ENCODE results near the gene PLPP3.

The PLPP3 gene

GRCh38 chr1:56584910-56585528, 5.7 kb upstream of the PLPP3 start:
- DNase-seq: peak; percentile 61 to 74 (median 68)
- ChIA-PET CTCF (interaction anchor here (0.6 to 4.3 kb wide), 17 partner anchors 8 to 1445 kb away, joined by 3 to 53 read pairs (median 4); no protein-coding TSS in a partner anchor), POLR2A (interaction anchor here (0.5 to 0.6 kb wide), 2 partner anchors 1297 to 1434 kb away, joined by 3 read pairs; no protein-coding TSS in a partner anchor)
- Histone ChIP-seq H3K27me3 (replicated peaks in 2 of 5; ENCODE audit: control insufficient read depth in 4 of 5, insufficient read depth in 5 of 5, low read length in 4 of 5) (no peaks in the 10 kb centered on the region), H3K4me1 (ENCODE audit: control extremely low read depth in 1 of 4, control insufficient read depth in 4 of 4, insufficient read depth in 4 of 4, low read length in 3 of 4) (peaks cover 0 to 3% (median 0%) of the 10 kb centered on the region in 4 experiments), H3K4me3 (ENCODE audit: control insufficient read depth in 1 of 7, extremely low read depth in 1 of 7, insufficient read depth in 4 of 7, low read depth in 2 of 7, low read length in 6 of 7) (no peak overlapping the region), H3K36me3 (ENCODE audit: control insufficient read depth in 4 of 4, insufficient read depth in 4 of 4, low read length in 3 of 4) (no peaks in the 10 kb centered on the region), H3K9me3 (ENCODE audit: control extremely low read depth in 1 of 5, control insufficient read depth in 4 of 5, insufficient read depth in 2 of 5, low read depth in 1 of 5, low read length in 4 of 5) (no peaks in the 10 kb centered on the region), H3K27ac (ENCODE audit: insufficient read depth in 1 of 2, low read depth in 1 of 2, low read length in 2 of 2, poor library complexity in 1 of 2, severe bottlenecking in 2 of 2) (no peak overlapping the region)
- no CpG with 5 or more reads among the region's 5 CpGs for WGBS (ENCODE audit: insufficient coverage)

- POLR2A ChIA-PET: no interaction called here
- no CpG with 5 or more reads among the region's 2 CpGs for WGBS (ENCODE audit: insufficient coverage)
- no peaks in the 10 kb centered on the region for H3K27me3 ChIP-seq (replicated peaks in 2 of 5; ENCODE audit: control insufficient read depth in 4 of 5, insufficient read depth in 5 of 5, low read length in 4 of 5)
- H3K36me3 ChIP-seq (ENCODE audit: control insufficient read depth in 4 of 4, insufficient read depth in 4 of 4, low read length in 3 of 4): no peaks in the 10 kb centered on the region
- H3K27ac ChIP-seq (ENCODE audit: insufficient read depth in 1 of 2, low read depth in 1 of 2, low read length in 2 of 2, poor library complexity in 1 of 2, severe bottlenecking in 2 of 2): no peak overlapping the region
- no peak overlapping the region for H3K4me3 ChIP-seq (ENCODE audit: control insufficient read depth in 1 of 7, extremely low read depth in 1 of 7, insufficient read depth in 4 of 7, low read depth in 2 of 7, low read length in 6 of 7)
- no peak for DNase-seq
- peaks cover 0 to 11% (median 5%) of the 10 kb centered on the region in 4 experiments for H3K4me1 ChIP-seq (ENCODE audit: control extremely low read depth in 1 of 4, control insufficient read depth in 4 of 4, insufficient read depth in 4 of 4, low read length in 3 of 4)
- no peaks in the 10 kb centered on the region for H3K9me3 ChIP-seq (ENCODE audit: control extremely low read depth in 1 of 5, control insufficient read depth in 4 of 5, insufficient read depth in 2 of 5, low read depth in 1 of 5, low read length in 4 of 5)
- CTCF ChIA-PET: interaction anchor here (0.7 to 4.3 kb wide), 10 partner anchors 9 to 1447 kb away, joined by 3 to 53 read pairs (median 4); no protein-coding TSS in a partner anchor
These were observed 4.7 kb upstream of the PLPP3 start for GRCh38 chr1:56583957-56584468.

- no peaks in the 10 kb centered on the region for H3K36me3 ChIP-seq (ENCODE audit: control insufficient read depth in 4 of 4, insufficient read depth in 4 of 4, low read length in 3 of 4)
- ChIA-PET CTCF (interaction anchor here (1.0 to 3.5 kb wide), 2 partner anchors 172 to 1297 kb away, joined by 3 to 12 read pairs; no protein-coding TSS in a partner anchor), POLR2A (no interaction called here)
- DNase-seq: no peak
- H3K4me1 ChIP-seq (ENCODE audit: control extremely low read depth in 1 of 4, control insufficient read depth in 4 of 4, insufficient read depth in 4 of 4, low read length in 3 of 4): peaks cover 2 to 23% (median 12%) of the 10 kb centered on the region in 4 experiments
- H3K4me3 ChIP-seq (ENCODE audit: control insufficient read depth in 1 of 7, extremely low read depth in 1 of 7, insufficient read depth in 4 of 7, low read depth in 2 of 7, low read length in 6 of 7): no peak overlapping the region
- H3K9me3 ChIP-seq (ENCODE audit: control extremely low read depth in 1 of 5, control insufficient read depth in 4 of 5, insufficient read depth in 2 of 5, low read depth in 1 of 5, low read length in 4 of 5): no peaks in the 10 kb centered on the region
- 97% methylated on average over 10 of the region's 10 CpGs for WGBS (ENCODE audit: insufficient coverage)
- H3K27me3 ChIP-seq (replicated peaks in 2 of 5; ENCODE audit: control insufficient read depth in 4 of 5, insufficient read depth in 5 of 5, low read length in 4 of 5): peaks cover 0 to 2% (median 0%) of the 10 kb centered on the region in 5 experiments
- no peak overlapping the region for H3K27ac ChIP-seq (ENCODE audit: insufficient read depth in 1 of 2, low read depth in 1 of 2, low read length in 2 of 2, poor library complexity in 1 of 2, severe bottlenecking in 2 of 2)
These were observed 1.4 kb upstream of the PLPP3 start for GRCh38 chr1:56580771-56581170.

- DNase-seq: peak; percentile 54 to 78 (median 71)
- peaks cover 2 to 23% (median 12%) of the 10 kb centered on the region in 4 experiments for H3K4me1 ChIP-seq (ENCODE audit: control extremely low read depth in 1 of 4, control insufficient read depth in 4 of 4, insufficient read depth in 4 of 4, low read length in 3 of 4)
- no peaks in the 10 kb centered on the region for H3K9me3 ChIP-seq (ENCODE audit: control extremely low read depth in 1 of 5, control insufficient read depth in 4 of 5, insufficient read depth in 2 of 5, low read depth in 1 of 5, low read length in 4 of 5)
- under 1% methylated on average over 64 of the region's 64 CpGs for WGBS (ENCODE audit: insufficient coverage)
- peak overlapping the region; percentile 51 to 93 (median 77) for H3K4me3 ChIP-seq (ENCODE audit: control insufficient read depth in 1 of 7, extremely low read depth in 1 of 7, insufficient read depth in 4 of 7, low read depth in 2 of 7, low read length in 6 of 7)
- peaks cover 0 to 2% (median 0%) of the 10 kb centered on the region in 5 experiments for H3K27me3 ChIP-seq (replicated peaks in 2 of 5; ENCODE audit: control insufficient read depth in 4 of 5, insufficient read depth in 5 of 5, low read length in 4 of 5)
- ChIA-PET POLR2A (no interaction called here), CTCF (interaction anchor here (0.6 to 2.3 kb wide), 6 partner anchors 9 to 1342 kb away, joined by 3 to 7 read pairs (median 3); no protein-coding TSS in a partner anchor)
- H3K27ac ChIP-seq (ENCODE audit: insufficient read depth in 1 of 2, low read depth in 1 of 2, low read length in 2 of 2, poor library complexity in 1 of 2, severe bottlenecking in 2 of 2): no peak overlapping the region
- H3K36me3 ChIP-seq (ENCODE audit: control insufficient read depth in 4 of 4, insufficient read depth in 4 of 4, low read length in 3 of 4): no peaks in the 10 kb centered on the region
These were observed 1.0 kb downstream of the PLPP3 start for GRCh38 chr1:56578138-56578962.

- POLR2A ChIA-PET: no interaction called here
These were observed 1.8 kb downstream of the PLPP3 start for GRCh38 chr1:56577406-56578137.

GRCh38 chr1:56576880-56577405, 2.4 kb downstream of the PLPP3 start:
- DNase-seq: peak; percentile 27 to 45 (median 39)
- Histone ChIP-seq H3K4me3 (ENCODE audit: control insufficient read depth in 1 of 7, extremely low read depth in 1 of 7, insufficient read depth in 4 of 7, low read depth in 2 of 7, low read length in 6 of 7) (no peak overlapping the region), H3K4me1 (ENCODE audit: control extremely low read depth in 1 of 4, control insufficient read depth in 4 of 4, insufficient read depth in 4 of 4, low read length in 3 of 4) (peaks cover 2 to 23% (median 12%) of the 10 kb centered on the region in 4 experiments), H3K36me3 (ENCODE audit: control insufficient read depth in 4 of 4, insufficient read depth in 4 of 4, low read length in 3 of 4) (no peaks in the 10 kb centered on the region), H3K9me3 (ENCODE audit: control extremely low read depth in 1 of 5, control insufficient read depth in 4 of 5, insufficient read depth in 2 of 5, low read depth in 1 of 5, low read length in 4 of 5) (no peaks in the 10 kb centered on the region), H3K27ac (ENCODE audit: insufficient read depth in 1 of 2, low read depth in 1 of 2, low read length in 2 of 2, poor library complexity in 1 of 2, severe bottlenecking in 2 of 2) (no peak overlapping the region), H3K27me3 (replicated peaks in 2 of 5; ENCODE audit: control insufficient read depth in 4 of 5, insufficient read depth in 5 of 5, low read length in 4 of 5) (peaks cover 0 to 2% (median 0%) of the 10 kb centered on the region in 5 experiments)
- ChIA-PET CTCF (interaction anchor here (0.6 to 2.3 kb wide), 10 partner anchors 9 to 1438 kb away, joined by 3 to 7 read pairs (median 3); no protein-coding TSS in a partner anchor), POLR2A (no interaction called here)
- WGBS (ENCODE audit: insufficient coverage): no CpG with 5 or more reads among the region's 1 CpG

More at GRCh38 chr1:56577406-56578137, 1.8 kb downstream of the PLPP3 start:
- CTCF ChIA-PET: interaction anchor here (0.8 to 2.3 kb wide), 10 partner anchors 8 to 1101 kb away, joined by 3 to 7 read pairs (median 3); no protein-coding TSS in a partner anchor
- Histone ChIP-seq H3K27ac (ENCODE audit: insufficient read depth in 1 of 2, low read depth in 1 of 2, low read length in 2 of 2, poor library complexity in 1 of 2, severe bottlenecking in 2 of 2) (no peak overlapping the region), H3K9me3 (ENCODE audit: control extremely low read depth in 1 of 5, control insufficient read depth in 4 of 5, insufficient read depth in 2 of 5, low read depth in 1 of 5, low read length in 4 of 5) (no peaks in the 10 kb centered on the region), H3K36me3 (ENCODE audit: control insufficient read depth in 4 of 4, insufficient read depth in 4 of 4, low read length in 3 of 4) (no peaks in the 10 kb centered on the region), H3K4me3 (ENCODE audit: control insufficient read depth in 1 of 7, extremely low read depth in 1 of 7, insufficient read depth in 4 of 7, low read depth in 2 of 7, low read length in 6 of 7) (peak overlapping the region in 6 of 7 experiments; percentile 75 to 93 (median 82)), H3K27me3 (replicated peaks in 2 of 5; ENCODE audit: control insufficient read depth in 4 of 5, insufficient read depth in 5 of 5, low read length in 4 of 5) (peaks cover 0 to 2% (median 0%) of the 10 kb centered on the region in 5 experiments), H3K4me1 (ENCODE audit: control extremely low read depth in 1 of 4, control insufficient read depth in 4 of 4, insufficient read depth in 4 of 4, low read length in 3 of 4) (peaks cover 2 to 23% (median 12%) of the 10 kb centered on the region in 4 experiments)
- 46% methylated on average over 11 of the region's 12 CpGs for WGBS (ENCODE audit: insufficient coverage)
- peak in 1 of 3 donors; percentile 6 for DNase-seq

Data from common myeloid progenitor, CD34-positive (primary cell).